Islet precursor cell (in vitro differentiated cells): ENCODE data around the gene LZTR1.
"Not testable (repeated sequence)": the region's sequence is repeated elsewhere in the genome, so short reads cannot be mapped to it uniquely, and the experiment has no call there.

Source experiments
- DNase-seq: peaks from one replicate; pipeline ENCODE4 v3.0.0-alpha.2; 2018

Gene LZTR1

DNA sequence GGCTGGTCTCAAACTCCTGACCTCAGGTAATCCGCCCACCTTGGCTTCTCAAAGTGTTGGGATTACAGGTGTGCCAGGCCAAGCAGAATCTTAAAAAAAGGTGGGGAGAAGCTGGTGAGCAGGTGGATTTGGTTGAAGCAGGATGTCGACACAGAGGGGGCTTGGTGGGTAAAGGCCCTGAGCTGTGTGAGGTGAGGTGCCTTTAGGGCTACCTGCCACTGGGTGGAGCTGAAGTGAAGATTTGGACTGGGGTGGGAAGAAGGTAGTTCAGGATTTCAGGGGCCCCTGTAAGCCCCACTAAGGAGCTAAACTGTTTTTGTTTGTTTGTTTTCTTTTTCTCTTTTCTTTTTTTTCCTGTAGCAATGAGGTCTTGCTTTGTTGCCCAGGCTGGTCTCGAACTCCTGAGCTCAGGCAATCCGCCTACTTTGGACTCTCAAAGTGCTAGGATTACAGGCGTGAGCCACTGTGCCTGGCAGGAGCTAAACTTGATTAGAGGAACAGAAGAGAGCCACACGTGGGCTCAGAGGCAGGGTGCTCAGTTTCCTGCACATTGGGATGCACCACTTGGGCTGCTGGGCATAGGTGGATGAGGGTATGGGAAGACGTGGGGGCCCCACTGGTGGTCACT is 38.8 kb downstream of the LZTR1 start:
- no peak for DNase-seq

DNA sequence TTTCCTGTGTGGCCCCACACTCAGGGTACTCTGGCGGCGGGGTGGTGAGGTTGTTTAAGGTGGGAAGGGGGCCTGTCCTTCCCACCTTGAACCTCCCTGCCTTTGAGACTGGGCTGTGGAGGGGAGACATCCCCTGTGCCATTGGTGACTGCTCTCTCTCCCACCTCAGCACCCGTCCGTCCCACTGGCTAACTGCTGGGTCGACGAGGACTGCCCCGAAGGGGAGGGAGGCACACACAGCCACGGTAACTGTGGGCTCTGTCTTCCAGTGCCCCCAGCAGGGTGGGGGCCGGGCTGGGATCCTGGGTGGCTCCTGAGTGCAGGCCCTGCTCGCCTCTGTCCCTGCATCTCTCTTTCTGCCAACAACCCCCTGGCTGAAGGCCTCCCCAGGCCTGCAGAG is 40.4 kb downstream of the LZTR1 start:
- no peak for DNase-seq

DNA sequence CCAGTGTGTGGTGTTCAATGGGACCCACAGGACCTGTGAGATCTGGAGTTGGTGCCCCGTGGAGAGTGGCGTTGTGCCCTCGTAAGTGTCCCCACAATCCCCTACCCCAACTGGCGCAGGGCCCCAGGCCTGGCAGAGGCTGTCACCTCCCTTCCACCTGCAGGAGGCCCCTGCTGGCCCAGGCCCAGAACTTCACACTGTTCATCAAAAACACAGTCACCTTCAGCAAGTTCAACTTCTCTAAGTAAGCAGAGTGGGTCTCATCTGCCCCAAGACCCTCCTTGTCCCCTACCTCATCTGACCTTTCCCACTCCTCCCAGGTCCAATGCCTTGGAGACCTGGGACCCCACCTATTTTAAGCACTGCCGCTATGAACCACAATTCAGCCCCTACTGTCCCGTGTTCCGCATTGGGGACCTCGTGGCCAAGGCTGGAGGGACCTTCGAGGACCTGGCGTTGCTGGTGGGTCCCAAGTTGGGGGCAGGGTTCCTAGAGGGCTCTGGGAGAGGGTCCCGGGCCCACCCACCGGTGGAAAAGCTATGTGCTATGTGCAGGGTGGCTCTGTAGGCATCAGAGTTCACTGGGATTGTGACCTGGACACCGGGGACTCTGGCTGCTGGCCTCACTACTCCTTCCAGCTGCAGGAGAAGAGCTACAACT is 41.0 kb downstream of the LZTR1 start:
- no peak for DNase-seq

DNA sequence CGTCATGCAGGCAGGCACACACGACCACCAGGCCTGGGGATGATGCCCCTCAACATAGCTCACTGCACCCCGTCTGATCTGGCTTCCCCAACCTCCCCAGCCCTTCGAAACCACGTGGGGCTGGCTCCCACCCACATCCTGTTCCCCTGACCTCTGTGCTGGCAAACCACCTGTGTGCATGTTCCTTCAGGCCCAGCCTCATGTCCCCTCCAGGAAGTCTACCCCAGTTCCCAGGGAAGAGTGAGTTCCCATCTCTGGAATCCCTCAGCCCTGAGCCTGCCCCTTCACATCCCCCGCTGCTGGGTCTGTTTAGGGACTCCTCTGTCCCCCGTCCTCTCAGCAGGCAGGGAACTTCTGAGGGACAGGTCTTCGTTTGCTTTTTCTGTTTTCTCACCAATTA is 43.2 kb downstream of the LZTR1 start:
- no peak for DNase-seq

DNA sequence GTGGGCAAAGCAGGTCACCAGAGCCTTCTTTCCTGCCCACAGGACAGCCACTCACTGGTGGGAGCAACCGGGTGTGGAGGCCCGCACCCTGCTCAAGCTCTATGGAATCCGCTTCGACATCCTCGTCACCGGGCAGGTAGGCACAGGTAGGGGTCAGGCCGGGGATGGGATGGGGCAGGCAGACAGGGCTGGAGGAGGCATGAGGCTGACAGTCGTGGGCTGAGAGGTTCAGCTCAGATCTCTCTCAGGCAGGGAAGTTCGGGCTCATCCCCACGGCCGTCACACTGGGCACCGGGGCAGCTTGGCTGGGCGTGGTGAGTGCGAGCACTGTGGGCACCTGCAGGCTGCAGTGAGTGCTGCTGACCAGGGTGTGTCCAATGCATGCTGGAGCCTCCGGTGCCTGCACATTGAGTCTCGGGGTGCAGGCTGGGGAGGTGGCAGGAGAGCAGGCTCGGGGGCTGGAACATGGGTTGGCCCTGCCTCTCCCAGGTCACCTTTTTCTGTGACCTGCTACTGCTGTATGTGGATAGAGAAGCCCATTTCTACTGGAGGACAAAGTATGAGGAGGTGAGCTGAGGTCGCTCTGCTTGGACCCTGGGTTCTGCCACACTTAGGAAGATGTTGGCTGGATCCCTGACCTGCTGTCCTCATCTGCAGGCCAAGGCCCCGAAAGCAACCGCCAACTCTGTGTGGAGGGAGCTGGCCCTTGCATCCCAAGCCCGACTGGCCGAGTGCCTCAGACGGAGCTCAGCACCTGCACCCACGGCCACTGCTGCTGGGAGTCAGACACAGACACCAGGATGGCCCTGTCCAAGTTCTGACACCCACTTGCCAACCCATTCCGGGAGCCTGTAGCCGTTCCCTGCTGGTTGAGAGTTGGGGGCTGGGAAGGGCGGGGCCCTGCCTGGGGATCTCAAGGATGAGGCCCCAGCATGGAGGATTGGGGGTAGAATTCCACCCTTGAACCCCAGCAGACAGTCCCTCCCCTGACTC is 44.0 kb downstream of the LZTR1 start:
- no peak for DNase-seq

DNA sequence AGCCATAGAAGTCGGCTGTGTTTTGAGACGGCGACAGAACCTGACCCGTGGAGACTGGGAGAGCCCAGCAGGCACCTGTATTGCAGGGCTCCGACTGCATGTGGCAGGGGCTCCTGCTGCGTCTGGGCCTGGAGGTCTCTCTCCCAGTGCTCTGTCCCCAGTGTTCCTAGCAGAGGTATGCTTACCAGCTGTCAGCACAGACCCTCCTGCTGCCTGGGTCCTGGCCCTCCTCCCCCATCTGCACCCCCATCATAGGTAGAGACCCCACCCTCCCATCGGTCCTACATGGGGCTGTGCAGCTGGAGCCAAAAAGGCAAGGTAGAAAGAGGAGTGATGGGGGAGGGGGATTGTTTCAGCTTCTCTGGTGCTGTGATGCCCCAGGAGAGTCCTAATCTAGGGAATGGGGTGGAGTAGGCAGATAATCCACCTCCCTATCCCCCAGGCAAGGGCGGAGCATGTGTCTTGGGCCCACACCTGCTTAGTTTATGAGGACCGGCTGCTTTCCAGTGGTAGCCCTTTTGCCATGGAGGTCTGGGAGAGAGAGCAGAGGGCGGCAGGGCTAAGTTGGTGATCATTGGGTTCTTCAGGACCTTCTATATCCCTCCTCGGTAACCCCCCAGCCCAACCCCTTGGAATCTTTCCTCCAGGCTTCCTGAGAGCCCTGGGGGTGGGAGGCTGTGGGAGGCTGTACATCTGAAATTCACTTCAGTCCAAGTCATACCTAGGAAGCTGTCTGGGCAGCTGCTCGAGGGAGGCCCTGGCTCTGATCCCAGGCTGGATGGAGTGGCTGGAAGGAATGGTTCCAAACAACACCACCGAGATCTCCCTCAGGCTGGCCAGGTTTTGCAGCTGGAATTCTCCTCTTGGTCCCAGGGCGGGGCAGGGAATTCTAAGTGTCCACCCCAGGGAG is 44.9 kb downstream of the LZTR1 start:
- no peak for DNase-seq

DNA sequence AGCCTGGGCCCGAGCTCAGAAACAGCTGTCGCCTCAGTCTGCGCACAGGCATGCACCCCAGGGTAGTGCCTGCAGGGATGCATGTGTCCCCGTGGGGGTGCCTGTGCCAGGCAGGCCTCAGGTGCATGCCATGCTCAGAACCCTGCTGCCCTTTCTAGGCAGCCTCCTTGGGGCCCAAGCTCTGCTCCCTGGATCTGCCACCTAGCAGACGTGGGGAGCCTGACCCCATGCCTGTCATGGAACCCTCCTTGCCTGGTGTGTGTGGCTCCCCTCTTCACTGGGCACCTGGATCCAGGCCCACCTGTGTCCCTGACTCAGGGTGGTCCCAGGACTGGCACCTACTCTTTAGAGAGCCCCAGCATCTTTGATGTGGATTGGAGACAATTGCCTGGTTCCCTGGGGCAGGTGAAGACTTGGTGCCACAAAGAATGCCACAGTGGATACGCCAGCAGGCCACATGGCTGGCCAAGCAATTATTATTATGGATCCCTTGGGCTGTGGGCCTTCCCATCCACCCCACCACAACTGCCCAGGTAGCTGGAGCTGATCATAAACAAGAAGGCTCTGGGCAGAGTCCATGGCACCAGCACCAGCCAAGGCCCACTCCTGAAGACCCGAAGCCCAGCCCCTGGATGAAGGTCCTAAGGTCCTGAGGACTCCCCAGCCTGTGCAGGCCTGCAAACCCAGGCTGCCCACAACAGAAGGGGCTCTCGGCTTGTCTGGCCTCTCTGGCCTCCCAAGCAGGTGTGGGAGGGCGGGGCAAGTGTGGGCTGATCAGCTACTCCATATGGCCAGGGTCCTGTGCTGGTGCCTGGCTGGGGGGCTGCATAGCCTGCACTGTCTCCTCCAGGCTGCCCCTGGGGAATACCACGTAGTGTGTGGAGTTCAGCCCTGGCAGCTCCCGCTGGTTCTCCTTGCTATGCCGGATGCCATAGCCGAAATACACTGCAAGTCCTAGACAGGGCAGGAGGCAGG is 46.5 kb downstream of the LZTR1 start:
- DNase-seq: peak; percentile 44

DNA sequence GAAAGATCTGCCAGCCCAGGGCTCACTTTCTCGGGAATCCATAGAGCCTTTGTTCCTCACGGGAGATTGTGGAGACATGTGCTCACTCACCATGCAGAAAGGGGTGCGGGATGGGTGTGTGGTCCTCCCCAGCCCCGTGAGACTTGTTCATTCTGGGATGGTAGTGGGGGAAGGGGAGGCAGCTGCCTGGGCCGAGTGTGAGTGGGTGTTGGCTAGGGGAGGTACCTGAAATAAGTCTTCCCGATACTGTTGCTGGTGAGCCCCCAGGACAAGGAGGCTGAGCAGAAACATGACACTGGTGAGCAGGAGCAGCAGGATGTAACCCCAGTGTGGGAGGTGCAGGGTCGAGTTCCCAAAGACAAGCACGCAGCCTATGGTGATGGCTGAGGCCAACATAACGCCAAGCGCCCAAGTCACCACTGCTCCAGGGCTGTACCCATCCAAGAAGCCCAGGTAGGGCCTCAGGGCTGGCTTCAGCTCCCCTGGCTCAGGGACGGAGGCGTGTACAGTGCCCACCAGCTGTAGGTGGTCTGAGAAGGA is 47.5 kb downstream of the LZTR1 start:
- DNase-seq: peak; percentile 35

DNA sequence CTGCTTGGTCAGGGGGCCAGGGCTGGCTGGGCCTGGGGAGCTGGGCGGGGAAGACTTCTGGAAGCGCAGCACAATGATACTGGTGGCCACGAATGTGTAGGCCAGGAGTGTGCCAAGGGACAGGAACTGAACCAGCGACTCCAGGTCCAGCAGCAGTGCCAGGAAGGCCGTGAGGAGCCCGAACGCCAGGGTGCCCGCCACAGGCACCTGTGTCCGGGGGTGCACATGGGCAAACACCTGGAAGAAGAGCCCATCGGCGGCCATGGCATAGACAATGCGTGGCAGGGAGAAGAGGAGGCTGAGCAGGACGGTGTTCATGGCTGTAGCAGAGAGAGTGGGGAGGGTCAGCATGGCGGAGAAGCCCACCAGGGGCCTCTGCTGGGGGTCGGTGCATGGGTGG is 47.9 kb downstream of the LZTR1 start:
- DNase-seq: peak; percentile 35

DNA sequence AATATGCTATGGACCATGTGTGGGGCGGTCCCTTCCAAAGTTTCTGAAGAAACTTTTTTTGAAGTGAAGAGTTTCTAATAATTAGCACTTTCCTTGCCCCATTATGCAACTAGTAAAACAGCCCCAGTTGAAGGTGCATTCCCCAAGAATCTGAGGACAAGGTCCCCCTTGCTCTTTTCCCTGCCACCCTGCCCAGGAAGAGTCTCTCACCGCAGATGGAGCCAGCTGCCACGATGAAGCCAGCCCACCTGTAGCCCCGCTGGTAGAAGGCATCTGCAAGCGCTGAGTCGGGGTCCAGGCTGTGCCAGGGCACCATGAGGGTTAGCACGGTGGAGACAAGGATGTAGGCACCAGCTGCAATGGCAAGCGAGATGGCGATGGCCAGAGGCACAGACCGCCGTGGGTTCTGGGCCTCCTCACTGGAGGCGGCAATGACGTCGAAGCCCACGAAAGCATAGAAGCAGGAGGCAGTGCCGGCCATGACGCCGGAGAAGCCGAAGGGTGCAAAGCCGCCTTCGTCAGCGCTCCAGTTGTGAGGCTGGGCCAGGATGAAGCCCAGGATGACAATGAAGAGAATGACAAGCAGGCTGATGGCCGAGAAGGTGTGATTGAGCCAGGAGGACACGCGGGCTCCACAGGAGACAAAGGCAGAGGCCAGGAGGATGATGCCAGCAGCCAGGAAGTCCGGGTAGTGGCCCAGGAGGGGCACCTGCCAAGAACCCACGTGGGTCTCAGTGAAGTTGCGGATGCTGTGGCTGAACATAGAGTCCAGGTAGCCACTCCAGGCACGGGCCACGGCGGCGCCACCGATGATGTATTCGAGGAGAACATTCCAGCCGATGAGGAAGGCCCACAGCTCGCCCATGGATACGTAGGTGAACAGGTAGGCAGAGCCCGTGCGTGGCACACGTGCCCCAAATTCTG is 48.8 kb downstream of the LZTR1 start:
- no peak for DNase-seq

DNA sequence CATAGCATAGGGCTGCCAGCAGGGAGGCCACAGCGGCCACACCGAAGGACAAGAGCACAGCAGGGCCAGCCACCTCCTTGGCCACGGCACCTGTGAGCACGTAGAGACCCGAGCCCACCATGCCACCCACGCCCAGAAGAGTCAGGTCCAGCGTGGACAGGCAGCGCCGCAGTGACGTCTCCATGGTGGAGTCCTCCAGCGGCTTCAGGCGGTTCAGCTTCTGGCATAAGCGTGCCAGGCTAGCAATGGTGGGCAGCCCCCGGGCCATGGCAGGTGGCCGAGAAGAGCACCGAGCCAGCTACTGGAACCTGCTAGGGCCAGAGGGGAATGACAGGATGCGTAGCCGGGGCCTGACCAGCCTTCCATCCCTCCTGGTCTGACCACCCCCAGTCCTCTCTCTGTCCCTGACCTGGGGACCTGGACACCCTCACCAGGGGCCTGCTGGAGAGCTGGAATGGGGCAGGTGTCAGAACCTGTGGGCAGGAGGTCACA is 49.5 kb downstream of the LZTR1 start:
- no peak for DNase-seq

DNA sequence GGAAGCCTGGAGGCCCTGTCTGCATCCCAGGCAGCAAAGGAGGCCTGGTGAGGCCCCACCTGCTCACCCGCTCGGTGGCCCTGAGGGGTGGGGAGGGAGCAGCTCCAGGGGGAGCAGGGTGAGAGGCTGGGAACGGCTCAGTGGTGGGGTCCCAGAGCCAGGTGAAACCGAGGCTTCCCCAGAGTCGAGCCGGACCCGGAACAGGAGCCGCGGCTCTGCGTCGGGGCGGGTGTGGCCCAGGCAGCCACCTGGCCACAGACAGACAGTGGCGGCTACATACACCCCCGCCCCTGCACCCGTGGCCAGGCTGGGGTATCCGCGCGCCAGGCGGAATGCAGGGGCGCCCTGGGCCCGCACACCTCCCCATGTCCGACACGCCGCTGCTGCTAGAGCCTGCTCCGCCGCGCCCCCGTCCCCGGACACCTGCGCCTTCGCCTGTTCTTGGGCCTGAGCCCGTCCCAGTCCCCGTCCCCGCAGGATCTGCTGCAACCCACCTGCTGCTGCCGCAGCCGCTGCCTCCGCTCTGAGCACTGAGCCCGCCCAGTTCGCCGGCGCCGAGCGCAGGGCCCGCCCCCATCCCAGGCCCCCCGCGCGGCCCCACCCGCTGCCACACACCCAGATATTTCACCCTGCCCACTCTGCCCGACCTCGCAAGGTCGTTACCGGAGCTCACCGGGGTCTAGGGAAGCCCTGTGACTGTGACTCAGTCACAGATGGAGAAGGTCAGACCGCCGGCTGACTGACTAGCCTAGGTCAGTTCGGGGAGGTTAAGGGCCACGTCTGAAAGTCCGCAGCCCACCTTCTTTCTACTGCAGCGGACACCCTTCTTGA is 50.2 kb downstream of the LZTR1 start, which contains the start of gene SLC7A4:
TSS of gene SLC7A4 (minus strand) at position 525 of the 831 bp plus-strand sequence. CDS start 749 bp downstream, outside the sequence.
- DNase-seq: peak; percentile 77

DNA sequence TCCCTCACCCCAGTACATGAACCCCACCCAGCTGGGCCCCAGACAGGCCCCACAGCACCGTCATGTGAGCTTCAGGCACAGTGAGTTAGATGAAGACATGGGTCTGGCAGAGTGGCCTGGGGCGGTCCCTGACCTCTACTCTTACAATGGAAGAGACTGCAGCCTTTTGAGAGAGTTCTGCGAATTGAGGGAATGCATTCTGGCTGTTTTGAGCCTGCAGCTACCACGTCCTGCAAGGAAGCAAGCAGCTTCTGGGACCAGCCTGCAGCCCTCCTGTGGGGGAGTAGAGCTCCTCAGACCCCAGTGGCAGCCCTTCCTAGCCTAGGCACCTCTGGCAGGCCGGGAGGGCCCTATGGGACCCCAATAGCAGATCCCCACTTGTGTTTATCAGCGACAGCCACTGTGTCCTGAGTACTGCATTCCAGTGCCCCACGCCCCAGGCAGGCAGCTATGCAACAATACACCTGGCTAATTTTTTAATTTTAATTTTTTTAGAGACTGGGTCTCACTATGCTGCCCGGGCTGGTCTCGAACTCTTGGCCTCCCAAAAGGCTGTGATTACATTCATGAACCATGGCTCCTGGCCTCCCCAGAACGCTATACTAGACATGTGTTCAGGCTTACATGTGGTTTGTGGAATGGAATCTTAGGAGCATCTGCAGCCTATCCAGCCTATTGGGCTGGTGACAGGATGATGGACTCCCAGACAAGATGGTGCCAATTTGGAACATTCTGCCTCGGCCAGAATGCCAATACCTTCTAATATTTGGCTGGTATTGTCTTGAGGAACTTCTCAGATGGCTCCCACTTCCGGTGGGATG is 51.0 kb downstream of the LZTR1 start:
- peak; percentile 85 for DNase-seq

DNA sequence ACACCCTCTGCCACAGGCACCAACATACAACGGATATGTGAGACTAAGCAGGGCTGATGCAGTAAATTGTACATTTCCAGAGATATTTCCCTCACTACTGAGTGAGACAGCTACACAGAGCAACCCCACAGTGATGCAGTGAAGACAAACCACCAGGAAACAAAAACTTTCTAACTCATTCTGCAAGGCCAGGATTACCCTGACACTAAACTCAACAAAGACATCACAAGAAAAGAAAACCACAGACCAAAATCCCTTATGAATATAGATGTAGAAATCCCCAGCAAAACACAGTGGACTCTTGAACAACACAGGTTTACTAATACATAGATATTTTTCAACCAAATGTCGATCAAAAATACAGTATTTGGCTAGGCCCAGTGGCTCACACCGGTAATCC is 51.8 kb downstream of the LZTR1 start:
- no peak for DNase-seq

DNA sequence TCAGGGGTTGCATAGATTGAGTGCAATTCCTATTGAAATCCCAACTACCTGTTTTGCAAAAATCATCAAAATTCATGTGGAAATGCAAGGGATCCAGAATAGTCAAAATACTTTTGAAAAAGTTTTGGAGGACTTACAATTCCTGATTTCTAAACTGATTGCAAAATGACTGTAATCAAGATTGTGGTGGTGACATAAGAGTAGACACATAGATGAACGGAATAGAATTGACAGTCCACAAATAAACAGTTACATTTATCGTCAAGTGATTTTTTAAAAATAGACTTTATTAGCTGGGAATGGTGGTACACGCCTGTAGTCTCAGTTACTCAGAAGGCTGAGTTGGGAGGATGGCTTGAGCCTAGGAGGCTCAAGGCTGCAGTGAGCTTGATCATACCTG is 52.9 kb downstream of the LZTR1 start:
- no peak for DNase-seq

DNA sequence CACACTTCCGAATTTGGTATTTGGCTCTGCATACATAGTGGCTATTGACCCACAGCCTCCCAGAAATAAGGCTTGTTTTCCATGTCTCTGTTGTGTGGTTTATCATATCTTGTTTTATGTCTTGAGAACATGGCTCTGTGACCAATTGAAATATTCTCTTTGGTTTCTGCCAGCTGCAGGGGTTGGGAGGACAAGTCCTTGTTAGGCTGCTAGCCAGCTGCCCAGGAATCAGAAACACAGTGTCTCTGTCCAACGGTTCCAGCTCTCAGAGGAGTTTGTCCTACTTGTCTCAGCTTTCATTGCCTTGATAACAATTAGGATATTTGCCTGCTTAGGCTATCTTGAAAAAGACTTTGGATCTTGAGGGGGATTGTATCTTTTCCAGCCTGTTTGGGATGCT is 56.3 kb downstream of the LZTR1 start:
- peak; percentile 48 for DNase-seq

DNA sequence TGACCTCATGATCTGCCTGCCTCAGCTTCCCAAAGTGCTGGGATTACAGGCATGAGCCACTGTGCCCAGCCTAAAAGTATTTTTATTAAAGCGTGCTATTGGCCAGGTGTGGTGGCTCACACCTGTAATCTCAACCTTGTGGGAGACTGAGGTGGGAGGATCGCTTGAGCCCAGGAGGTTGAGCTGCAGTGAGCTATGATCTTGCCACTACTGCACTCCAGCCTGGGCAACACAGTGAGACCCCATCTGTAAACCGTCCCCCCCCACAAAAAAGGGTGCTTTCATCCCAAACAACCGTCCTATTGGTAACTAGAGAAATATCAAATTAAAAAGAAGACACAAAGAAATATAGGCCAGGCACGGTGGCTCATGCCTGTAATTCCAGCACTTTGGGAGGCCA is 57.1 kb downstream of the LZTR1 start:
- DNase-seq: not testable (repeated sequence)

DNA sequence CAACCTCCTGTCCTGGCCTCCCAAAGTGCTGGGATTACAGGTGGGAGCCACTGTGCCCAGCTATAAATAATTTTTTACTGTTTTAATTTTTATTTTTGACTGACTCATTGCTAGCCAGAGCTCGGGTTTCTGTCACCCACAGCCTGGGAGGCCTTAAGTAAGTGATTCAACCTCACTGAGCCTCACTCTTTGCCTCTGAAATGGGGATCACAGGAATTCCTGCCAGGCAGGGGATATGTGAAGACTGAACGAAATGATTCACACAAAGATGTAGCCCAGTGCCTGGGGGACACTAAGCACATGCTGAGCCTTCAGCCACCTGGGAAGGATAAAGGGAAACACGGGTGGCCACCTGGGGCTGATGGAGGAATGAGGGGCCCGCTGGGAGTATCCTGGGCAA is 59.8 kb downstream of the LZTR1 start:
- peak; percentile 41 for DNase-seq
